Measurements from ENCODE around the gene RTL1.

RTL1 gene

DNA sequence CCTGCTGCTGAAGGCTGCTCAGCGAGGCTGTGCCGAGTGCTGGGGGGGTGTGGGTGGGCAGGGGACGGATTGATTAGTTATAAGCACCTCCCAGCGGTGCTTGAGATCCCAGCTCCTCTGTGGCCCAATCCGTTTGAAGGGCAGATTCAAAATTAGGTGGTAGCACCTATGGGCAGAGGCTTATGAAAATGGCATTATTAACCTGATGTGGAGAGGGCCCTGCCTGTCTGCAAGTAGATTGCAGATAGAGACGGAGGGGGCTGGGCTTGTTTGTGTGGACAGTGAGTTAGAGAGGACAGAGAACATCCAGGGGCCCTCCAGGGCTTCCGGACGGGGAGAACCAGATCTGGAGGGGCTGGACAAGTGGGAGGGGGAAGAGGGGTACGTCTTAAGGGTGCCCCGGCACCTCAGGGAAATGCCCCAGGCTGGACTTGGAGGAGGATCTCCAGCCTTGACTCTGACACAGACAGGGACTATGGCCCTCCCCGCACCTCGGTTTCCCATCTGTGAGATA, at the start of gene RTL1:
Gene RTL1, minus strand, starts transcription at position 51 of the 514 bp plus-strand sequence. CDS start 18,934 bp downstream, outside the sequence.
- DNase-seq (ENCODE audit: low spot score), result no peak

DNA sequence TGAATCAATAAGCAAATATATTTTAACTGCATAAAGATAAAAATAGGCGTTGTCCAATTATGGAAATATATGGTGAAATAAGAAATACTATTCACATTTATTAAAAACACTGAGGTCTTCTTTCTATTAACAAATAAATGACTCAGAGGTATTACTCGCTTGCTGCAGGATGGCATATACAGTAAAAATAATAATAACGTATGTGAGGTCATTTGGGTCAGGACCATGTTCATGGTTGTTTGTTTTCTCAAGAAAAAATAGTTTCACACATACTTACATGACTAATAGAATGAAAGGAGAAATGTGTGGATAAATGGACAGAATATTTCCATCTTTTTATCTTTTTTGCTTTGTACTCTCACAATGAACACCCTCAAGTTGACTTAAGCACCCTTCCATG, 46.5 kb upstream of the RTL1 start:
- DNase-seq (ENCODE audit: low spot score), result no peak

DNA sequence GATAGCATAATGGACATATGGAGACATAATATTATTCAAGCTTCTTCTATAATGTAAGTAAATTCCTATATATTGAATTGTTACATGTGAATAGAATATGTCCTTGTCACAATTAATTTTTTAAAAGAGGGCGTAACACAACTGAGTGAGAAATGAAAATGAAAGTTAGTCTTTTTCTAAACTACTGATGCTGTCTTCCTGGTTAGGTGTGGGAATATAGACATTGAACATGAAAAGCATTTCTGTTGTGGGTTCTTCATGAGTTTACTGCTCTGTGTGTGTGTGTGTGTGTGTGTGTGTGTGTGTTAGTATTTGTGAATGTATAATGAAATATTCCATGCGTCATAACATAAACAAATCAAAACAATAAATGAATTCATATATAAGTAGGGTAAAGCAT, 40.5 kb upstream of the RTL1 start:
- DNase-seq (ENCODE audit: low spot score), result no peak

DNA sequence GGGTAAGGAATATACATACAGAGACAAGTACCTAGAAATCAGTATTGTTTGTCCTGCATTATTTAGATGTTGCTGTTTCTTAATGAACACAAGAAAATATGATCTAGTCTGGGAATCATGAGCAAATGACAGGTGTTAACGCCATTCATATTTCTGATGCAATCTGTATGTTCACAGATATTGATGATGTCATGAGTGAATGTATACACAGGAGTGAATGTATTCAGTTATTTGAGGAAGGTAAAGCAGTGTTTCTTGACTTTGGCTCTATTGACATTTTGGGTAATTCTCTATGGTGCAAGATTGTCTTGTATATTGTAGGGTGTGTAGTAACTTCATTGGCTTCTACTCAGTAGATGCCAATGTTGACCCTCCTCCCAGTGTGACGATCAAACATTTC, 26.7 kb upstream of the RTL1 start:
- no peak for DNase-seq (ENCODE audit: low spot score)

GRCh38 chr14:100915560-100915959, 12.0 kb upstream of the RTL1 start:
- DNase-seq (ENCODE audit: low spot score), result no peak

- no peak for DNase-seq (ENCODE audit: low spot score)
These were observed 11.1 kb upstream of the RTL1 start for GRCh38 chr14:100914597-100915021.

DNA sequence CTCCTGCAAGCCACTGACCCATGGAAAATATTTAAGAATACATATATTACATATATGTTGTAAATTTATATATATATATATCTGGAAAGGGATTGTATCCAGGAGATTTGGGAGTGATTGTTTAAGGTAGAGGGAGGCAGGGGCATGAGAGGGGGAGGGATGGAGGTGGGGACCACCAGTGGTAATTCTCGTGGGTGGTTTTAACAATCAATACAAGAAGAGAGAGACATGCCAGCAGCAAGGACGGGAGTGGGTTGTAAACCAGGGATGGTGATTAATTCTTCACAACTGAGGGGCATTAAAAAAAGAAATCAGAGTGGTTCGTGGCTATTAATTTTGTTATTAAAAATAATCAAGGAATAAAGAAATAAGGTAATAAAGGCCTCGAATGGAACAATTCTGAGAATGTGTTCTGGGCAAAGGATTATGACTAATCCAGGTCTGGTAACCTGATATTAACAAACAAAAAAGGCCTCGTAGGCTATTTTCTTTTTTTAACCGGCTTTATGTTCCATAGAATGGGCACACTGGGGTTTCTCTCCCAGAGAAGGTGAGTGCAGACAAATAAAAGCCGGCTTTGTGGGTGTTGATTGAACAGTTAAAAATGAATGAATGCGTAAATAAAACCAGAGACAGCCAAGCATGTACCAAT, 8.3 kb upstream of the RTL1 start:
- DNase-seq (ENCODE audit: low spot score), result no peak

DNA sequence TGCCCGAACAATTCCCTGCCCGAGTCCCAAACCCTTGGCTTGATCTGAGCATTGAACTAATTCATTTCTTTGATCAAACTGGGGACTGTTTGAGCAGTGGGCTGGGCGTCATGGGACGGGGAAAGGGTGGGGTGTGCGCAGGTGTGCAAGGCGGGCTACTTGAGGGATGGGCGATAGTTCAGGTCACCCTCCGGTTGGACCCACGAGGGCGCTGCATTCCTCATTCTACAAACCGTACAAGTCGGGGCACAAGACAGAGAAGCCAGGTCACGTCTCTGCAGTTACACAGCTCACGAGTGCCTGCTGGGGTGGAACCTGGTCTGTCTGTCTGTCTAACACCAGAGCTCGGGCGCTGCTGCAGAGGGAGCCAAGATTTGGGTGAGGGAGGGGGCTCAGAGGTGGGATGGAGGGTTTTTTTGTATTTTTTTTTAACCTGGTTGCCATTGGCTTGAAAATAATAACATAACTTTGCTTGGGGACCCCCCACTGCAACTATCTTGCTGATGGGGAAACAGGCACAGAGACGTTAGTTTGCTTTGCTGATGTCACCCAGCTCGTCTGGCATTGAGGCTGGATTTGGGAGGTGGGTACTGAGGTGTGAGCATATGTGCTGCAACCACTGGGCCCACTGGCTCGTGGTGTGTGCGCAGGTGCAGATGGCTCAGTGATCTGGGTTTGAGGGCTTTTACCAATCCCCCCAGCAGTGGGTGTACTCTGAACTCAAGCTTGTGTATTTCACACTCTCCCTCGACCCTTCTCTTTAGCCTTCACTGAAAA, 7.6 kb upstream of the RTL1 start:
- no peak for DNase-seq (ENCODE audit: low spot score)

DNA sequence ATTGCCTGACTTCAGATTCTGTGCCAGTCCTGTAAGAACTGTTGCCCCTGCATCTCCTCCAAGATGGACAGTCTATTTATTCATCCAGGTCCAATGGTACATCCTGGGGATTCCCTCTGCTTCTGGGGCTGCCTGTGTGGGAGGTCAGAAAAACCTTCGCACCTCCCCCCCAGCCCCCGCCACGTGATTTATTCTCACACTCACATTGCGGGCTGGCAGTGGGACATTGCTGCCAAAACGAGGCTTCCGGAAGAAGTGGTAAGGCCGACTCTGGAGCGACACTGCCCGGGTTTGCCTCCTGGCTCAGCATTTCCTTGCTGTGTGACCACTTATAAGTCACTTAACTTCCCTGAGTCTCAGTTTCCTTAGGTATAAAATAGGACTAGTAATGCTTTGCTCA, 5.9 kb upstream of the RTL1 start:
- DNase-seq (ENCODE audit: low spot score), result no peak

- no peak for DNase-seq (ENCODE audit: low spot score)
These were observed 3.7 kb upstream of the RTL1 start for GRCh38 chr14:100907240-100907639.

- no peak for DNase-seq (ENCODE audit: low spot score)
These were observed 2.9 kb upstream of the RTL1 start for GRCh38 chr14:100906420-100906819.

DNA sequence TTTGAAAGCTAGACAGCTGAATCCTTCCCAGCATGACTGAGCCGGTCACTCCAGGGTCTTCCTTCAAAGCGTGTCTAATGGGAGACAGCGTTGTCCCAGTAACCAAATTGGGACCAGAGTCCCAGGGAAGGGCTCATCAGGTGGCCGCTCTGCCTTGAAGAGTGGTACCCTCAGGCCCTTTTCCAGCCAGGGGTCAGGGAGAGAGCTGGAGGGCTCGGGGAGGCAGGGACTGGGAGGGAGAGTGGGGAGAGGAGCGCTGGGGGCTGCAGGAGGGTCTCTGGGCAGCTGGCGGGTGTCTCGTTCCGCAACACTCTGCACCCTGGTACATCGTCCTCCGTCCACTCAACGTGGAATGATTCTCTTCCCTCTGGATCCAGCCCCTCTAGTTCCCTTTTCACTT, 1.6 kb upstream of the RTL1 start:
- no peak for DNase-seq (ENCODE audit: low spot score)

- no peak for DNase-seq (ENCODE audit: low spot score)
These were observed 975 bp upstream of the RTL1 start for GRCh38 chr14:100904307-100905087.

- DNase-seq (ENCODE audit: low spot score), result no peak
These were observed 421 bp downstream of the RTL1 start for GRCh38 chr14:100903134-100903468.

- no peak for DNase-seq (ENCODE audit: low spot score)
These were observed 1.0 kb downstream of the RTL1 start for GRCh38 chr14:100902295-100903133.

DNA sequence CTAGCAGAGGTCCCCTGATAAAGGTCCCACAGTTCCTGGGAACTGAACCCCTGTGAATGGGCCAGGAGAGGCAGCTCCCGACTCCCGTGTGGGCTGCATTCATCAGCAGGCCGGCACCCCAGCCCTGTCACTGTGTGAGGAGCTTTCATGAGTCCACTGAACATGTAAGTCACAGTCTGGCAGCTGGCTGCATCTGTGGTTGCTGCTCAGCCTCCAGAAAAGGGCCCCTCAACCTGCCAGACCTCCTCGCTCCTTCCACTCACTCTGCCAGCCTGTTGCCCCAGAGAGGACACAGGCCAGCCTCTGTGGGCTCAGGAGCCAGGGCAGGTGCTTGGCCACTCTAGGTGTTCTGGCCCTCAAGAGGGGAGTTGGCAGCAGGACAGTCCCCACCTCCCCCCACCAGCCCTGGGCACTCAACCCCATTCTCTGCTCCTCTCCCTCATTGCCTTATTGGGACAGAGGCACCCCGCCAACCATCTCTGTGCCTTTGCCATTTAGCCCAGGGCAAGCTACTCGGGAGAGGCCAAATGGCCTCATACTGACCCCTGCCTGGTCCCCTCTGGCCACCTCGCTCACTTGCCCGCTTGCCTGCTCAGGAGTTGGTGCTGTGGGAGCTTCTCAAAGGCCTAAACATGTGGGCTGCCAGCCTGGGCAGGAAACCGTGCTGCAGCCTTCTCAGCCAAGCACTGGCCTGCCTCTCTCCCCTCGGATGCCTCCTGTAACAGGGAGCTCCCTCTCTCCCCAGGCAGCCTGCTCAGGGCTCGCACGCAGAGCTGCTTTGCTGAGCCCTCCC, 1.9 kb downstream of the RTL1 start:
- no peak for DNase-seq (ENCODE audit: low spot score)

DNA sequence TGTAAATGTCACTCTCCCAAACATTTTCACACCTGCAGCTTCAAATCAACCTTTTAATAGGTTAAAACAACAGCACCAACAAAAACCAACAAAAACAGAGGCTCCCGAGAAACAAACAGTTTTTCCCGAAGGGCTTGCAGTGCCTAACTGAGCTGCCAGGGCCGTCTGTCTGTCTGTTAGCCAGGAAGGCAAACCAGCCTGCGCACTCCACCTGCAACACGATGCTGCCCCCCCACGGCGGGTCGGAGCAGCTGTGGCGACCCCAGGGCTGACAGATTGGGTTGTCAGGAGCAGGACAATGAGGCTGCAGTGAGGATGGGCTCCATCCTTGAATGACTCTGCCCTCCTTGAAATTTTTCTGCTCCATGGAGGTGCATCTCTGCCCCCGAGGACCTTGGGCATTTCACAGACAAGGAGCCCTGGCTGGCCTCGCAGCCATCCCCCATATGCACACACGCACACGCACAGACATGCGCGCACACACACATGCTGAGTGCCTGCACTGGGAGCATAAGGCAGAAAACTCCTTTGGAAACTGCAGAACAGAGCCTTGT, 2.6 kb downstream of the RTL1 start:
- DNase-seq (ENCODE audit: low spot score), result no peak

GRCh38 chr14:100899884-100900771, 3.4 kb downstream of the RTL1 start:
- no peak for DNase-seq (ENCODE audit: low spot score)
